CD1c-positive myeloid dendritic cell (primary cell): Measurements from ENCODE around the gene TM4SF5.

Experiments
- DNase-seq: peaks from one replicate; pipeline ENCODE4 v3.0.0-alpha.2; 2016; ENCODE audit errors: extremely low spot score

The TM4SF5 gene

GRCh38 chr17:4747847-4748246 lies 23.8 kb upstream of the TM4SF5 start:
- DNase-seq, result peak; percentile 91

GRCh38 chr17:4748686-4749085 lies 23.0 kb upstream of the TM4SF5 start:
- peak; percentile 63 for DNase-seq

- peak; percentile 44 for DNase-seq
Measured at GRCh38 chr17:4750606-4751005, 21.1 kb upstream of the TM4SF5 start.

- peak; percentile 55 for DNase-seq
Measured at GRCh38 chr17:4751932-4752331, 19.8 kb upstream of the TM4SF5 start.

GRCh38 chr17:4753392-4753791 lies 18.3 kb upstream of the TM4SF5 start:
- DNase-seq, result no peak

GRCh38 chr17:4759776-4760236 lies 11.9 kb upstream of the TM4SF5 start:
- DNase-seq, result peak; percentile 91

- peak; percentile 88 for DNase-seq
Measured at GRCh38 chr17:4764595-4764994, 7.1 kb upstream of the TM4SF5 start.

- peak; percentile 96 for DNase-seq
Measured at GRCh38 chr17:4766201-4766600, 5.5 kb upstream of the TM4SF5 start.

- peak; percentile 77 for DNase-seq
Measured at GRCh38 chr17:4766723-4767122, 5.0 kb upstream of the TM4SF5 start.

GRCh38 chr17:4768298-4768697 lies 3.4 kb upstream of the TM4SF5 start:
- peak; percentile 87 for DNase-seq

- no peak for DNase-seq
Measured at GRCh38 chr17:4769628-4770027, 2.1 kb upstream of the TM4SF5 start.

- DNase-seq, result no peak
Measured at GRCh38 chr17:4772235-4772613, 538 bp downstream of the TM4SF5 start.

GRCh38 chr17:4777969-4778760 lies 6.5 kb downstream of the TM4SF5 start:
- DNase-seq, result no peak

- DNase-seq, result no peak
Measured at GRCh38 chr17:4780325-4780955, 8.8 kb downstream of the TM4SF5 start.

- DNase-seq, result peak; percentile 48
Measured at GRCh38 chr17:4782652-4783051, 11.0 kb downstream of the TM4SF5 start.

GRCh38 chr17:4785311-4786105 lies 13.8 kb downstream of the TM4SF5 start:
- DNase-seq, result peak; percentile 26

- peak; percentile 40 for DNase-seq
Measured at GRCh38 chr17:4786106-4786511, 14.4 kb downstream of the TM4SF5 start, which contains the start of gene VMO1. Gene VMO1, minus strand, starts transcription at chr17:4786364. Its CDS starts 12 bp downstream, at chr17:4786352.

GRCh38 chr17:4786516-4786915 lies 14.8 kb downstream of the TM4SF5 start:
- no peak for DNase-seq

GRCh38 chr17:4788159-4788806 lies 16.6 kb downstream of the TM4SF5 start:
- DNase-seq, result no peak

GRCh38 chr17:4788807-4789700 lies 17.4 kb downstream of the TM4SF5 start, which contains the start of gene GLTPD2:
Gene GLTPD2, plus strand, starts transcription at chr17:4788964. Its CDS starts 48 bp downstream, at chr17:4789012.
- no peak for DNase-seq

- no peak for DNase-seq
Measured at GRCh38 chr17:4789701-4789950, 17.9 kb downstream of the TM4SF5 start.
